HG02763 (cell line): ENCODE measurements around the gene CHML.

Experiments used
- ATAC-seq: cut with Tn5 transposase; IDR thresholded peaks from one replicate; pipeline ENCODE4 v1.9.1; 2021; ENCODE audit warnings: mild to moderate bottlenecking, moderate library complexity; ENCODE audit not compliant: unreplicated experiment

CHML gene

GRCh38 chr1:241647658-241648057 lies 7.5 kb upstream of the CHML start:
- no peak for ATAC-seq

DNA sequence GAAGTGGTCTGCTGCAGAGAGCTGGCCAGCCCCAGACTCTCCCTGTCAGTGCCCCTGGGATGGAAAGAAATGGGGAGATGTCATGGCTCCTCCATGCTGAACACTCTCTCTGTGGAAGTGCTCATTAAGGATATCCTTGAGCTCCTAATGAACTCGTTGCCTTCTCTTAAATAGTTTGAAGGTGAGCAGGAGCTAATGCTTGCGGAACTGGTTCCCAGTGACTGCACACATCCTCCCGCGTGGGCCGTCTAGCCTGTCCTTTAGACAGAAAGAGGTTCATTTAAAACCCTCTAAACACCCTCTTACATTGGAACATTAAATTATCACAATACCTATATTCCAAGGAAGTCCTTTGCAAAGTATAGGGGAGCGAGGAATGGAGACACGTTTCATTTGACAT lies 6.0 kb upstream of the CHML start:
- no peak for ATAC-seq

DNA sequence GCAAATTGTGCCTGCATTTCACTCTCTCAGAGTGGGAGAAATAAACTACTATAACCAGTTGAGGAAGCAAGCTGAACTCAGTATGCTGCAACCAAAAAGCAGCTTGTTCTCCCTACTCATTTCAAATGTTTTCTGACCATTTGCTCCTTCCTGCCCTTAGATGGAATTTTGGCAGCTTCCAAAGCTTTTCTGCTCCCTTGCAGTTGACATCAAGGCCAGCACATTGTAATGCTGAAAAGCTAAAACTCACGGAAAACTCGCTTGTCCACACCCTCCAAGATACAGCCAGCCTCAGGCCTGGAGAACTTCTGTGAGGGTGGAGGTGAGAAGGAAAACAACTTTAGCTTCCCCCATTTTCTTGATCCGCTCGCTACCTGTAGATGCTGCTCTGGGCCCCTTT lies 5.0 kb upstream of the CHML start:
- no peak for ATAC-seq

DNA sequence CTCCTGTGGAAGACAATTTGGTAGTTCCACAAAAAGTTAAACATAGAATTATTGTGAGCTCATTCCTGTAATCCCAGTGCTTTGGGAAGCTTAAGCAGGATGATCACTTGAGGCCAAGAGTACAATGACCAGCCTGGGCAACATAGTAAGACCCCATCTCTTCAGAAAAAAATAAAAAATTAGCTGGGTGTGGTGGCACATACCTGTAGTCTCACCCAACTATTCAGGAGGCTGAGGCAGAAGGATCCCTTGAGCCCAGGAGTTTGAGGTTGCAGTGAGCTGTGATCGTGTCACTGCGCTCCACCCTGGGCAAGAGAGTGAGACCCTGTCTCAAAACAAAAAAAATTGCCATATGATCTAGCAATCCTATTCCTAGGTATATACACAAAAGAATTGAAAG lies 4.1 kb upstream of the CHML start:
- ATAC-seq, result no peak

- no peak for ATAC-seq
Measured at GRCh38 chr1:241642593-241642944, 2.4 kb upstream of the CHML start.

- no peak for ATAC-seq
Measured at GRCh38 chr1:241641773-241642592, 1.8 kb upstream of the CHML start.

GRCh38 chr1:241640867-241641622 lies 876 bp upstream of the CHML start:
- no peak for ATAC-seq

DNA sequence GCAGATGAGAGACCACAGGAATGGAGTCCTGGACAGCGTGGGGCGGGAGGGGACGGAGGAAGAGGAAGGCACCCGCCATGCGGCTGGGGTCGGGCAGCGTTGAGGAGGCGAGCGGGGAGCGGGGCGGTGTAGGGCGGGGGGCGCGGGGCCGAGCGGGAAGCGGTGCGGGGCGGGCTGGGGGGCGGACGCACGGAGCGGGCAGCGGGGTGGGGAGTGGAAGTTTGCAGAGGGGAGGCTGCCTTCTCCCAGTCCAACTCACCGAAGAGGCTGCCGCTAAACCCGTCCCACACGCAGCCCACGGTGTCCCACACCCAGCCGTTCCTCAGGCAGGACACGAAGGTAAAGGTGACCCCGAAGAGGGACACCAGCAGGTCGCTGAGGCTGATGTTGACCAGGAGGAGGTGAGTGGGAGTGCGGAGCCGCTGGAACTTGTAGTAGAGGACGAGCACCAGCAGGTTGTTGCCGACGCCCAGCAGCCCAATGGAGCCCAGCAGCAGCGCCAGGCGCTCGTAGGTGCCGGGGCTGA lies 483 bp downstream of the CHML start:
- ATAC-seq, result peak; percentile 40

GRCh38 chr1:241638909-241639622 lies 1.1 kb downstream of the CHML start:
- ATAC-seq, result no peak

DNA sequence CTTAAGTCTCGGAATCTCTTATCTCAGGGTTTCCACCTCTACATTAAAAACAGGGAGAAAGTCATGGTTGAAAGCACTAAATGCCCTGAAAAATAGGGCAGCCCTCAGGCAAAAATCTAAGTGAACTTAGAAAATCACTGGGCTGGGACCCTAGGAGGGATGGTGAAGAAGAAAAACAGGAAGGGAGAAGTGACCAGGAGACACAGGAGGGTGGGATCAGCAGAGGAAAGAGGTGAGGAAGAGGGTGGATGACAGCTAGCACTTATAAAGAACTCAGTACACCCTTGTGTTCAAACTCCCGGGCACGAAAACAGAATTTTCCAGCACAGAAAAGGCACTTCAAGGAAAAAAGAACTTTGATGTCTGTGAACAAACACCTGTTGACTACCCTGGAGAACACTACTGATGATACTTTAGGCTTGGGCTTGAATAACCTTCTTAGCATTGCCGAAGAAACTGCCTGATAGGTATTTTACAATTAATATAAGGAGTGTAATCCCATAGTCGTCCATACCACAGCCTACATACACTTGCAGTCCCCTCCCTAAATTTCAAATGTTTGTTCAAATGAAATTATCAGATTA lies 2.0 kb downstream of the CHML start:
- no peak for ATAC-seq

- no peak for ATAC-seq
Measured at GRCh38 chr1:241637604-241638003, 2.6 kb downstream of the CHML start.

- ATAC-seq, result no peak
Measured at GRCh38 chr1:241637046-241637590, 3.1 kb downstream of the CHML start.

DNA sequence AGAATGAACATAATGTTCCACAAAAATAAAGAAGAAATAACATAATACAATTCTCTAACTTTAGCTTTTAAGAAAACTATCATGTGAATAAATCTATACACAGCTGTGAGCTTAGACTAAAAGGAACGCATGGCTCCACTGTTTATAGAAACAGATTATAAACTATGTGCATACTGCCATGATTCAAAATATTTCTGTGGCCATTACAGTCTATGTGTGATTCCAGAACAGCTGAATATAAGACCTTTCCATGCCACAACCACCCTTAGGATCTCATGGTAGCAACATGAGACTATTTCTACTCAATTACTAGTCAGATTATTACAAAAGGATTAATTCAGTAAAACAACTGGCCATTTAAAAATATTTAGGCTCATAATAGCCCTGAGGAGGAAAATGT lies 3.9 kb downstream of the CHML start:
- ATAC-seq, result no peak

DNA sequence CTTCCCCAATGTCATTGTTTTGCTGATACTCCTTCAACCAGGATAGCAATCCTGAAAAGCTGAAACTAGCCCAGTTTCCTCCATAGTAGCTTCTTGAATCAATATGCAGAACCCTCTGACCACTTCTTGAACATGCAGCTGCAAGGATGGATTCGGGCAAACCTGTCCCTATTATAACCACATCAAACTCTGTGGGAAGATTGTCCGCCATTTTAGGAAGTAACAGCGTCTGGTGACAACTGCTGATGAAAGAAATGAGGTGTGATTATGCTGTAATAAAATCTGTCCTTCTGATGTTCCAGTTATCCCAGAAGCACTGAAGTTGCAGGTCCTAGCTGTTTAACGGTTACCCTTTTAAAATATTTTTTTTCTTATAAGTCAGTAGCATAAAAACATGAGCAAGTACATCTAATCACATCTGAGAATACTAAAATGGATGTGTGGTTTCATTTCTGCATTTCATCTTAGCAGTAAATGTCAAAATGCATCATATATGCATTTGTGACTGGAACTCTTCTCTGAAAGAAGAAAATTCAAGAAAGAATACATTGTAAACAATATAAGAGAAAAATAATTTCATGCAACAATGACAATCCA lies 4.5 kb downstream of the CHML start:
- no peak for ATAC-seq

DNA sequence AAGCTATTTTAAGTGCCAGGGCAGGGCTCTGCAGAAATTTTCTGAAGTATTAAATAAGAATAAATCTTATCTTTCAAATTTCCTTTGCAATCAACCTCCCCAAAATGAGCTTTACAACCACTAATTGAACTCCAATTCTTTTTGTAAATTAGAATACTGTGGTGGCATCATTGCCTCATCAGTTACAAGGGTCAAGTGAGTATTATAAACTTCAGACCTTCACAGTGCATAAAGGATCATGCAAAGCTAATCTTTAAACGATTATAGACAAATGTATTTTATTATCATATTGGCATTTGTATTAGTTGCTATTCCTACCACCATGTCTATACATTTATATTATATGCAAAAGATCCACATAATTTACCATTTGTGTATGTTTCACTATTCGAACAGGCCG lies 7.2 kb downstream of the CHML start:
- ATAC-seq, result no peak

DNA sequence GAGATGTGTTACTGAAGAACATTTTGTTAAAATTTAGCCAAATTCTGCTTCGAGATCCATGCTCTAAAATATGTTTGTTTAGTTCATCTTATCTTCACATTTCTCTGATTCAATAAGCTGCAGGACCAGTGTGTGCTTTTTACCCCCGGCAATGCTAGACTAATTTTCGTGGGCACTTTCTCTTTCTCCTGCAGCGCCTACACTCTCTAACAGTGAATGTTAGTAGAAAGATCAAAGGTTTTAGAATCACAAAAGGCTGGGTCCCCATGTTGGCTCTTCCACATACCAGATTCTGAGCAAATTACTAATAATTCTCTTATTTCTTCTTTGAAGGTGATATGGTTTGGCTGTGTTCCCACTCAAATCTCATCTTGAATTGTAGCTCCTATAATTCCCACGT lies 8.5 kb downstream of the CHML start:
- ATAC-seq, result no peak

DNA sequence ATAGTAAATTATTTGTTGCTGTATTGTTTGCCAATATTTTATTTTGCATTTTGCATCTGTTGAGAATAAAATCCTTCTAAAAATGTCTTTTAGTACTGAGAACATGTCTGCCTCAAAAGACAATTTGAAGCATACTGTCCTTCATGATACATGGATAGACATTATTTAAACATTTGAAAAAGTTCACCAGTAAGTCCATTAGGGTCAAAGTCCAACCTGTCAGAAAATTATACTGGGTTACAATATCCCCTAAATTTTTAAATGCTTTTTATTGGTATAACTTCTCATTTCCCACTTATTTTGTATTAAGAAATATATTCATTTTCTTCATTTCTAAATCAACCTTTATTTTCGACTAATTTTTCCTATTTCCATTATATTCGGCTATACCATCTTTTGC lies 9.3 kb downstream of the CHML start:
- ATAC-seq, result no peak

- ATAC-seq, result no peak
Measured at GRCh38 chr1:241630476-241630875, 9.7 kb downstream of the CHML start.

DNA sequence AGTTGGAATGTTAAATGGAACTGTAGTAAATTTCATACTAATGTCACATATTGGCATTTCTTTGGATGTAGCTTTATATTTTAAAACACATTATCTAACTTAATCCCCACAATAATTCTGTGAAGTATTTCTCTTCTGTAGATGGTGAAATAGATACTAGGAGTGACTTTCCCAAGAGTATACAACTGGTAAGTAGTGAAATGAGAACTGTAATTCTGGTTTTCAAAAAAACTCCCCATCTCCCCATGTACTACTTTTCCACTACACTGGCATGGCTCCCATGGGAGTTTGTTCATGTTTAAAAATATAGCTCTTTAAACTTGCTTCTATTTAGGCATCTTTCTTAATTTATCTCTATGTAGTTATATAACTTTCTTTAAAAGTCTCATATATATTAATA lies 10.2 kb downstream of the CHML start:
- ATAC-seq, result no peak

GRCh38 chr1:241627453-241628259 lies 12.5 kb downstream of the CHML start:
- peak; percentile 61 for ATAC-seq
